Heart right ventricle (tissue), 16 donors: ENCODE data around the gene EIF3F. TPM values are rescaled to one million over a fixed set of nuclear protein-coding genes. Genes with fewer than 3 reads are reported as not detected.

Experiments used
- ATAC-seq, 8 donors: fragments of 200-7000 bp; cut with Tn5 transposase; one replicate each; pipeline ENCODE4 v1.9.1; 2020; ENCODE audit warnings: mild to moderate bottlenecking in 8 of 8, moderate library complexity in 8 of 8, moderate number of reproducible peaks in 1 of 8
- DNase-seq, 2 donors: peaks; one replicate each; pipeline ENCODE4 v3.0.0-alpha.2; 2020
- H3K27ac ChIP-seq, 10 donors: fragments of 200-600 bp; sonication (generic) in 2 of 10; one replicate each; pipeline versions ENCODE4 v1.5.0 to v1.8.0; 2020 to 2022; ENCODE audit warnings: mild to moderate bottlenecking in 3 of 10
- H3K27me3 ChIP-seq, 7 donors: fragments of 200-600 bp; one replicate each; pipeline ENCODE4 v1.8.0; 2021 to 2022; ENCODE audit warnings: mild to moderate bottlenecking in 2 of 7
- H3K36me3 ChIP-seq, 9 donors: fragments of 200-600 bp; sonication (generic) in 1 of 9; one replicate each; pipeline versions ENCODE4 v1.5.0 to v1.8.0; 2020 to 2022; ENCODE audit warnings: mild to moderate bottlenecking in 2 of 9
- H3K4me1 ChIP-seq, 9 donors: fragments of 200-600 bp; sonication (generic) in 1 of 9; one replicate each; pipeline versions ENCODE4 v1.5.0 to v1.8.0; 2020 to 2022; ENCODE audit warnings: mild to moderate bottlenecking in 4 of 9
- H3K4me3 ChIP-seq, 10 donors: fragments of 200-600 bp; sonication (generic) in 2 of 10; one replicate each; pipeline versions ENCODE4 v1.5.0 to v1.8.0; 2020 to 2022; ENCODE audit warnings: mild to moderate bottlenecking in 7 of 10, moderate library complexity in 2 of 10
- H3K9me3 ChIP-seq, 11 donors: fragments of 200-600 bp in 10 of 11; sonication (generic) in 2 of 11; one replicate each; pipeline versions ENCODE4 v1.5.0 to v1.8.0; 2013 to 2022; ENCODE audit warnings: mild to moderate bottlenecking in 2 of 11, control low read depth in 1 of 11, moderate library complexity in 1 of 11
- CTCF ChIP-seq, 9 donors: fragments of 200-600 bp; sonication (generic) in 2 of 9; IDR thresholded peaks; one replicate each; pipeline versions ENCODE4 v1.5.0 to v1.8.0; 2021 to 2022; ENCODE audit warnings: antibody characterized with exemption in 9 of 9, mild to moderate bottlenecking in 5 of 9, moderate library complexity in 1 of 9
- WGBS, 2 donors: extraction: QIAGEN DNeasy Blood & Tissue Kit; methylation state at CpG; one replicate each; pipeline ENCODE4 v1.1.7; 2013; ENCODE audit warnings: inconsistent platforms in 1 of 2; 5-methylcytosine and 5-hydroxymethylcytosine counted together
- intact Hi-C, 10 donors: fragments of 100-400 bp; cut with DNase I; formaldehyde crosslinking; loops; one replicate each; pipeline versions ENCODE4 v1.11.1 to v1.14.2; 2022
- polyA plus RNA-seq, 2 donors: library from polyadenylated mRNA; stranded (reverse); fragments of 200-250 nt; gene quantifications; one replicate each; pipeline ENCODE4 v1.2.3, GENCODE V29; 2013
- total RNA-seq, 10 donors: library from RNA; stranded (reverse); fragmentation: NEBNext Ultra II Directional in 3 of 10; extraction: Animal tissue kit (Norgen Biotek cat#: 25700) in 3 of 10; gene quantifications; one replicate each; pipeline versions ENCODE4 v1.2.1 to v1.2.4, GENCODE V29; 2021 to 2023
- donor health status: Arrhythmogenic right ventricular cardiomyopathy.
- donor health status: ischemic (EF 13 %, LVEDD 7.1; RV severe dilation, severe dysfunction).
- donor health status: healthy with polysubstance abuse.
- donor health status: DM: no; HTN: yes; CAD: no.
- donor health status: DM: no; HTN: no; CAD: no.
- donor health status: ischemic (EF 25% LVEDD 6.9; RV normal size, moderate dysfunction).
- donor health status: ischemic (EF 25% LVEDD 5.7; RV mildly dilated, moderate dysfunction).
- donor health status: healthy.
- donor health status: DM: yes; HTN: yes; CAD: no.
- donor health status: Ischemic cardiomyopathy.
- donor health status: ischemic (EF 35%, LVEDD 5.7; RV mildly dilated, moderate dysfunction).
- donor health status: nonischemic (EF 11% LVEDD 7.7; RV severe dilation, severe dysfunction).
- donor health status: DM: yes; HTN: yes; CAD: no.
- donor health status: PGD.
- donor health status: ischemic (EF 29% LVEDD 5.4; RV normal size, mild dysfunction).
- donor health status: nonischemic (EF 23%, LVEDD 6.1; RV moderate dilation, normal function).

EIF3F gene
- total and polyA plus RNA-seq, 12 donors = 63.2 to 386 (median 157) TPM

- no peak for ATAC-seq
- no peaks in the 10 kb centered on the region for H3K9me3 ChIP-seq
- no peak overlapping the region for H3K4me3 ChIP-seq
- no peaks in the 10 kb centered on the region for H3K27me3 ChIP-seq
- TF ChIP-seq CTCF (IDR thresholded peaks at IDR 0.05) = no peak
- no peaks in the 10 kb centered on the region for H3K4me1 ChIP-seq
- no peaks in the 10 kb centered on the region for H3K36me3 ChIP-seq
- no peak for DNase-seq
- no peak overlapping the region for H3K27ac ChIP-seq
- intact Hi-C loops = no loop called here
- WGBS, 2 donors = 91 to 92% methylated on average over 4 of the region's 4 CpGs
Observed at GRCh38 chr11:8041576-8041975, 54.4 kb downstream of the EIF3F start.

- Histone ChIP-seq H3K4me1 (no peaks in the 10 kb centered on the region), H3K4me3 (no peak overlapping the region), H3K36me3 (no peaks in the 10 kb centered on the region), H3K27me3 (no peaks in the 10 kb centered on the region), H3K27ac (no peak overlapping the region), H3K9me3 (no peaks in the 10 kb centered on the region)
- DNase-seq = no peak
- 64 to 73% methylated on average over 2 of the region's 2 CpGs for WGBS, 2 donors
- intact Hi-C loops = no loop called here
- TF ChIP-seq CTCF (IDR thresholded peaks at IDR 0.05) = no peak
- ATAC-seq = no peak
Observed at GRCh38 chr11:8043756-8044155, 56.6 kb downstream of the EIF3F start.

GRCh38 chr11:8045839-8046238 lies 58.7 kb downstream of the EIF3F start:
- ATAC-seq (no peak), DNase-seq (no peak)
- WGBS, 2 donors = 46 to 49% methylated on average over 4 of the region's 4 CpGs

GRCh38 chr11:8047382-8047781 lies 60.2 kb downstream of the EIF3F start:
- H3K36me3 ChIP-seq = no peaks in the 10 kb centered on the region
- no peak overlapping the region for H3K4me3 ChIP-seq
- H3K27me3 ChIP-seq = no peaks in the 10 kb centered on the region
- no peak overlapping the region for H3K27ac ChIP-seq
- ATAC-seq = no peak
- H3K4me1 ChIP-seq = peaks cover 0 to 4% (median 0%) of the 10 kb centered on the region in 9 donors
- intact Hi-C loops = no loop called here
- H3K9me3 ChIP-seq = no peaks in the 10 kb centered on the region
- no peak for DNase-seq
- 80 to 94% methylated on average over 3 of the region's 3 CpGs for WGBS, 2 donors
- no peak for TF ChIP-seq CTCF (IDR thresholded peaks at IDR 0.05)

More at GRCh38 chr11:8045839-8046238, 58.7 kb downstream of the EIF3F start:
- Histone ChIP-seq H3K4me1 (peaks cover 0 to 4% (median 0%) of the 10 kb centered on the region in 9 donors), H3K4me3 (no peak overlapping the region), H3K36me3 (no peaks in the 10 kb centered on the region), H3K27me3 (no peaks in the 10 kb centered on the region), H3K27ac (no peak overlapping the region), H3K9me3 (no peaks in the 10 kb centered on the region)
- TF ChIP-seq CTCF (IDR thresholded peaks at IDR 0.05) = no peak
- intact Hi-C loops = no loop called here
